Measurements from ENCODE around the gene REPIN1. TPM values are rescaled to one million over a fixed set of nuclear protein-coding genes. Genes with fewer than 3 reads are reported as not detected.

REPIN1 gene
- total and polyA plus RNA-seq, 9 of the 15 experiments (the other 6 are each of a cell fraction or from before 2014, with no cell fraction given): 8.1 to 283 (median 94.3) TPM

DNA sequence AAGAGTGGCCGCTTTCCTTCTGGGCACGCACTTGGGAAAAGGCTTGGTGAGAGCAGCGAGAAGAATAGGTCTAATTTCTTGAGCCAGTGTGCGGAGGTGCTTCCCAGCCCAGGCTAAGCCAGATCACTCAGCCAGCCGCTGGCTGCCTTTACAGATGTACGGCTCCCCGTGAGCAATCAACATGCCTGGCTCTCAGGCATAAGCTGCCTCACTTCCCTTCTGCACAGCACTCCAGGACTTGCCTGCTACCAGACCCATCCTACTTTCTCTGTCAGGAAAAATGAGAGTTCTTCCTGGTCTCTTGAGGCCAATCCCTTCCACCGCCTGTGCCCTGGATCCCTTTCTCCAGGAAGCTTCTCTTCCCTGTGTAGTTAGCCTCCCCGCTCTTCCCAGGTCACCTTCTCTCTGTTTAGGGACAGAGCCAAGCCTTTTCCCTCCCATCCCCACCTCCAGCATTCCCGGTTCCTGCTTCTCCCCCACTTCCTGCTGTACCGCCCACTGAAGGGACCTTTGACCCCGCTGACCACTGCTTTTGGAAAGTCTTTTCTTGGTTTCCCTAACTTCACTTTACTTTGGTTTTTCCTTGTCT, 44.2 kb upstream of the REPIN1 start:
- peaks cover 42 to 46% of the 10 kb centered on the region in 2 experiments for H3K4me1 ChIP-seq (replicated peaks in 1 of 2; ENCODE audit: control insufficient read depth in 2 of 2, insufficient read depth in 2 of 2, low read length in 2 of 2)
- peak overlapping the region; percentile 99 for H3K27ac ChIP-seq (ENCODE audit: extremely low read depth, low read depth, low read length)
- H3K27me3 ChIP-seq (ENCODE audit: control insufficient read depth in 2 of 2, insufficient read depth in 2 of 2, low read length in 2 of 2): no peaks in the 10 kb centered on the region
- H3K9me3 ChIP-seq (replicated peaks; ENCODE audit: control insufficient read depth, insufficient read depth, low read depth, low read length): no peaks in the 10 kb centered on the region
- ATAC-seq (peak; percentile 20), FAIRE-seq (no peak), DNase-seq (ENCODE audit: extremely low read depth in 1 of 4, low spot score in 3 of 4) (peak in 3 of 4 experiments; percentile 50 to 65 (median 50))
- ChIA-PET CTCF (ENCODE audit: low intra/inter-chr PET ratio) (no interaction called here), POLR2A (interaction anchor here (0.6 to 5.9 kb wide), 6 partner anchors 11 to 22 kb away, joined by 3 to 35 read pairs (median 3); no protein-coding TSS in a partner anchor)
- no TSS peak for BruUV-seq (replicated peaks)
- WGBS (ENCODE audit: insufficient coverage, low coverage, missing lambda C conversion rate): 27% methylated on average over 12 of the region's 12 CpGs
- intact Hi-C loops (cut with micrococcal nuclease): loop anchor here (1.0 to 5.0 kb wide), 2 partner anchors 32 to 633 kb away; no protein-coding TSS in a partner anchor
- in situ Hi-C loops (cut with MboI): loop anchor here (5.0 kb wide), 1 partner anchor 37 kb away; no protein-coding TSS in a partner anchor
- H3K9ac ChIP-seq (ENCODE audit: insufficient read depth in 1 of 2, low read depth in 2 of 2, low read length in 2 of 2): peak overlapping the region; percentile 96
- peak overlapping the region; percentile 100 for H3K4me2 ChIP-seq (ENCODE audit: insufficient read depth, low read length)
- H3K36me3 ChIP-seq (ENCODE audit: control insufficient read depth, insufficient read depth, low read length): peaks cover 64% of the 10 kb centered on the region
- H3K9me1 ChIP-seq (ENCODE audit: control insufficient read depth, insufficient read depth, low read length): no peaks in the 10 kb centered on the region
- H2AFZ ChIP-seq (ENCODE audit: low read depth, low read length): peak overlapping the region; percentile 79
- H3K4me3 ChIP-seq: peak overlapping the region; percentile 68
- no peaks in the 10 kb centered on the region for H4K20me1 ChIP-seq (replicated peaks; ENCODE audit: control insufficient read depth, insufficient read depth, low read length)
- H3K79me2 ChIP-seq (ENCODE audit: control insufficient read depth, insufficient read depth, low read length): peaks cover 87% of the 10 kb centered on the region
- TF ChIP-seq ZNF780A (CRISPR knock-in tag; IDR thresholded peaks at IDR 0.05) (no peak), CREB1 (IDR thresholded peaks at IDR 0.05) (no peak), CREB1 (CRISPR knock-in tag; IDR thresholded peaks at IDR 0.05) (no peak), NUFIP1 (IDR thresholded peaks at IDR 0.05; ENCODE audit: partially characterized antibody) (no peak), TARDBP (IDR thresholded peaks at IDR 0.05) (no peak), MAFK (IDR thresholded peaks at IDR 0.05; ENCODE audit: low read length) (no peak), DPF2 (IDR thresholded peaks at IDR 0.05) (0 out of 2 replicates have a peak, but pooled peaks have one; percentile 23), GTF2E2 (tag; IDR thresholded peaks at IDR 0.05) (no peak), KLF13 (tag; IDR thresholded peaks at IDR 0.05; ENCODE audit: borderline replicate concordance, low read depth) (no peak), SMARCB1 (IDR thresholded peaks at IDR 0.05; ENCODE audit: insufficient read length, low read depth) (peak; percentile 85), ZNF347 (CRISPR knock-in tag; IDR thresholded peaks at IDR 0.05; ENCODE audit: low read depth) (no peak), PHB2 (IDR thresholded peaks at IDR 0.05; ENCODE audit: low read depth) (0 out of 2 replicates have a peak, but pooled peaks have one; percentile 45), RBM34 (IDR thresholded peaks at IDR 0.05; ENCODE audit: borderline replicate concordance, insufficient read depth, low read length) (no peak)
- TF ChIP-seq, protein P1, sequence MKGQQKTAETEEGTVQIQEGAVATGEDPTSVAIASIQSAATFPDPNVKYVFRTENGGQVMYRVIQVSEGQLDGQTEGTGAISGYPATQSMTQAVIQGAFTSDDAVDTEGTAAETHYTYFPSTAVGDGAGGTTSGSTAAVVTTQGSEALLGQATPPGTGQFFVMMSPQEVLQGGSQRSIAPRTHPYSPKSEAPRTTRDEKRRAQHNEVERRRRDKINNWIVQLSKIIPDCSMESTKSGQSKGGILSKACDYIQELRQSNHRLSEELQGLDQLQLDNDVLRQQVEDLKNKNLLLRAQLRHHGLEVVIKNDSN (CRISPR knock-in tag; IDR thresholded peaks at IDR 0.05): no peak
- TF ChIP-seq, protein P2, sequence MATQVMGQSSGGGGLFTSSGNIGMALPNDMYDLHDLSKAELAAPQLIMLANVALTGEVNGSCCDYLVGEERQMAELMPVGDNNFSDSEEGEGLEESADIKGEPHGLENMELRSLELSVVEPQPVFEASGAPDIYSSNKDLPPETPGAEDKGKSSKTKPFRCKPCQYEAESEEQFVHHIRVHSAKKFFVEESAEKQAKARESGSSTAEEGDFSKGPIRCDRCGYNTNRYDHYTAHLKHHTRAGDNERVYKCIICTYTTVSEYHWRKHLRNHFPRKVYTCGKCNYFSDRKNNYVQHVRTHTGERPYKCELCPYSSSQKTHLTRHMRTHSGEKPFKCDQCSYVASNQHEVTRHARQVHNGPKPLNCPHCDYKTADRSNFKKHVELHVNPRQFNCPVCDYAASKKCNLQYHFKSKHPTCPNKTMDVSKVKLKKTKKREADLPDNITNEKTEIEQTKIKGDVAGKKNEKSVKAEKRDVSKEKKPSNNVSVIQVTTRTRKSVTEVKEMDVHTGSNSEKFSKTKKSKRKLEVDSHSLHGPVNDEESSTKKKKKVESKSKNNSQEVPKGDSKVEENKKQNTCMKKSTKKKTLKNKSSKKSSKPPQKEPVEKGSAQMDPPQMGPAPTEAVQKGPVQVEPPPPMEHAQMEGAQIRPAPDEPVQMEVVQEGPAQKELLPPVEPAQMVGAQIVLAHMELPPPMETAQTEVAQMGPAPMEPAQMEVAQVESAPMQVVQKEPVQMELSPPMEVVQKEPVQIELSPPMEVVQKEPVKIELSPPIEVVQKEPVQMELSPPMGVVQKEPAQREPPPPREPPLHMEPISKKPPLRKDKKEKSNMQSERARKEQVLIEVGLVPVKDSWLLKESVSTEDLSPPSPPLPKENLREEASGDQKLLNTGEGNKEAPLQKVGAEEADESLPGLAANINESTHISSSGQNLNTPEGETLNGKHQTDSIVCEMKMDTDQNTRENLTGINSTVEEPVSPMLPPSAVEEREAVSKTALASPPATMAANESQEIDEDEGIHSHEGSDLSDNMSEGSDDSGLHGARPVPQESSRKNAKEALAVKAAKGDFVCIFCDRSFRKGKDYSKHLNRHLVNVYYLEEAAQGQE (IDR thresholded peaks at IDR 0.05; ENCODE audit: borderline replicate concordance): no peak
- TF ChIP-seq, protein P2 (CRISPR knock-in tag; IDR thresholded peaks at IDR 0.05; ENCODE audit: low read depth): peak; percentile 23; the same call in 1 of the 2 replicates

Measured in K562 (cell line).